ENCODE measurements around the gene POMT1.

DNA sequence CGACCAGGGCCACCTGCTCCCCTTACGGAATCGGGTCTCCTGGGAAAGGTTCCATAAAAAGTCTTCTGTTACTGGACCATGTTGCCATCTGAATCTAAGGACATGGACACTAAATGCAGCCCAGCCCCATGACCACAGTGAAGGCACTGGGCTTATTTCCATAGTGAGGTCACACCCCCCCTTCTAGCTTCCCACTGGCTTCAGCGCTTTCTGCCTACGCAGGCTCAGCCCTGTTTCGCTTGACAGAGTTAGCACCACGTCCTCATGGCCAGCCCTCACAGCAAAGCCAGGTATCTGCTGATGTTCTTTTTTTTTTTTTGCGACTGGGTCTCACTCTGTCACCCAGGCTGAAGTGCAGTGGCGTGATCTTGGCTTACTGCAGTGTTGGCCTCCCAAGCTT, 14.2 kb downstream of the POMT1 start:
- TF ChIP-seq POLR2AphosphoS5 (IDR thresholded peaks at IDR 0.05; ENCODE audit: low read depth, low read length): no peak
- no peak for TF ChIP-seq CTCF (IDR thresholded peaks at IDR 0.05)
- no peak for TF ChIP-seq SIN3A (IDR thresholded peaks at IDR 0.05; ENCODE audit: borderline replicate concordance, insufficient read depth, low read depth, low read length)
- TF ChIP-seq, protein P1, sequence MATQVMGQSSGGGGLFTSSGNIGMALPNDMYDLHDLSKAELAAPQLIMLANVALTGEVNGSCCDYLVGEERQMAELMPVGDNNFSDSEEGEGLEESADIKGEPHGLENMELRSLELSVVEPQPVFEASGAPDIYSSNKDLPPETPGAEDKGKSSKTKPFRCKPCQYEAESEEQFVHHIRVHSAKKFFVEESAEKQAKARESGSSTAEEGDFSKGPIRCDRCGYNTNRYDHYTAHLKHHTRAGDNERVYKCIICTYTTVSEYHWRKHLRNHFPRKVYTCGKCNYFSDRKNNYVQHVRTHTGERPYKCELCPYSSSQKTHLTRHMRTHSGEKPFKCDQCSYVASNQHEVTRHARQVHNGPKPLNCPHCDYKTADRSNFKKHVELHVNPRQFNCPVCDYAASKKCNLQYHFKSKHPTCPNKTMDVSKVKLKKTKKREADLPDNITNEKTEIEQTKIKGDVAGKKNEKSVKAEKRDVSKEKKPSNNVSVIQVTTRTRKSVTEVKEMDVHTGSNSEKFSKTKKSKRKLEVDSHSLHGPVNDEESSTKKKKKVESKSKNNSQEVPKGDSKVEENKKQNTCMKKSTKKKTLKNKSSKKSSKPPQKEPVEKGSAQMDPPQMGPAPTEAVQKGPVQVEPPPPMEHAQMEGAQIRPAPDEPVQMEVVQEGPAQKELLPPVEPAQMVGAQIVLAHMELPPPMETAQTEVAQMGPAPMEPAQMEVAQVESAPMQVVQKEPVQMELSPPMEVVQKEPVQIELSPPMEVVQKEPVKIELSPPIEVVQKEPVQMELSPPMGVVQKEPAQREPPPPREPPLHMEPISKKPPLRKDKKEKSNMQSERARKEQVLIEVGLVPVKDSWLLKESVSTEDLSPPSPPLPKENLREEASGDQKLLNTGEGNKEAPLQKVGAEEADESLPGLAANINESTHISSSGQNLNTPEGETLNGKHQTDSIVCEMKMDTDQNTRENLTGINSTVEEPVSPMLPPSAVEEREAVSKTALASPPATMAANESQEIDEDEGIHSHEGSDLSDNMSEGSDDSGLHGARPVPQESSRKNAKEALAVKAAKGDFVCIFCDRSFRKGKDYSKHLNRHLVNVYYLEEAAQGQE (IDR thresholded peaks at IDR 0.05; ENCODE audit: insufficient read depth in 1 of 2, low read depth in 2 of 2, low read length in 1 of 2): no peak
